GM12891 (cell line): ENCODE results near the gene EXD3.

ENCODE experiments used
- PAX5 ChIP-seq: IDR thresholded peaks from 2 replicates; pipeline ENCODE4 v1.6.1; 2011; ENCODE audit warnings: low read length, moderate library complexity, mild to moderate bottlenecking; ENCODE audit not compliant: insufficient read depth, severe bottlenecking
- POLR2A ChIP-seq: IDR thresholded peaks from 2 replicates; pipeline ENCODE4 v1.6.1; 2011; ENCODE audit warnings: low read depth, low read length, control low read depth
- POLR2AphosphoS5 ChIP-seq: IDR thresholded peaks from 2 replicates; pipeline ENCODE4 v1.6.1; 2011; ENCODE audit warnings: low read depth, low read length, control low read depth
- POU2F2 ChIP-seq: IDR thresholded peaks from 2 replicates; pipeline ENCODE4 v1.6.1; 2011; ENCODE audit warnings: low read depth, mild to moderate bottlenecking, control low read depth, low read length, moderate library complexity
- SPI1 ChIP-seq: IDR thresholded peaks from 2 replicates; pipeline ENCODE4 v1.6.1; 2011; ENCODE audit warnings: low read depth, low read length, control low read depth
- TAF1 ChIP-seq: IDR thresholded peaks from 2 replicates; pipeline ENCODE4 v1.6.1; 2011; ENCODE audit warnings: low read depth, low read length, control low read depth

DNA sequence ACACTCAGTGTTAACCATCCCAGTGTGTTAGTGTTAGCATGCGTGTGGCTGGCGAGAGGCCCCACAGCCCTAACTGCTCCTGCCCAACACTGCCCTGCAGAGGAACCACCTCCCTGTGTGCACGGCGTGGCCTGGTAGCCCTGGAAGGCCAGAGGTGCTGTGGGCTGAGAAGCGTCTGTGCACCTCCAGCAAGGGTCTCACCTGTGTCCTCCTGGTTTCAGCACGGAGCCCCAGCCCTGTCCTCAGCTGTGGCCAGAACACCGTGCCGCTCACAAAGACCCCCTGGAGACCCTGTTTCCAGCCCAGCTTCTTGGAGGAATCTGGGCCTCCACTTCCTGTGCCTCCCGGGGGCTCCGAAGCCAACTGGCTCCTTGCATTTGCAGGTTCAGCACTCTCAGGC lies 64.8 kb downstream of the EXD3 start:
- TF ChIP-seq POLR2A (no peak), PAX5 (no peak), TAF1 (no peak), POLR2AphosphoS5 (no peak), POU2F2 (no peak), SPI1 (no peak)
